Measurements from ENCODE around the gene TTLL9. TPM values are rescaled to one million over a fixed set of nuclear protein-coding genes. Genes with fewer than 3 reads are reported as not detected.
"Not testable (repeated sequence)": the region's sequence is repeated elsewhere in the genome, so short reads cannot be mapped to it uniquely, and the experiment has no call there.

TTLL9 gene
- polyA plus RNA-seq (2013, experiment 1 of 2): 0.29 TPM
- polyA plus RNA-seq (2013, experiment 2 of 2): 0.40 TPM

- no peaks in the 10 kb centered on the region for H3K4me1 ChIP-seq (ENCODE audit: control insufficient read depth, insufficient read depth, low read length, poor library complexity, severe bottlenecking)
- H3K27ac ChIP-seq (ENCODE audit: low read depth, low read length, severe bottlenecking): no peak within 1 kb of the TSS
- 1% methylated on average over 53 to 76 of the region's 80 CpGs for WGBS, 2 experiments (ENCODE audit: insufficient coverage in 2 of 2)
Observed at GRCh38 chr20:31869942-31870725, at the start of gene TTLL9, which contains the start of gene DUSP15. Gene TTLL9, plus strand, starts transcription at chr20:31870634. Its CDS starts 493 bp downstream, at chr20:31871127. Gene DUSP15, minus strand, starts transcription at chr20:31870527. Its CDS starts 190 bp downstream, at chr20:31870337.

GRCh38 chr20:31821427-31821826 lies 49.0 kb upstream of the TTLL9 start:
- peaks cover 11% of the 10 kb centered on the region for H3K4me1 ChIP-seq (ENCODE audit: control insufficient read depth, insufficient read depth, low read length, poor library complexity, severe bottlenecking)
- no peak overlapping the region for H3K4me3 ChIP-seq (ENCODE audit: extremely low read depth, insufficient read depth, low read length, poor library complexity, severe bottlenecking)
- no peaks in the 10 kb centered on the region for H3K36me3 ChIP-seq (ENCODE audit: control insufficient read depth, insufficient read depth, low read length)
- no peak overlapping the region for H3K27ac ChIP-seq (ENCODE audit: low read depth, low read length, severe bottlenecking)
- 80 to 92% methylated on average over 2 to 3 of the region's 5 CpGs for WGBS, 2 experiments (ENCODE audit: insufficient coverage in 2 of 2)
- no peaks in the 10 kb centered on the region for H3K9me3 ChIP-seq (ENCODE audit: control insufficient read depth, low read length)

More at GRCh38 chr20:31869942-31870725, at the start of gene TTLL9, which contains the start of gene DUSP15:
- peak within 1 kb of the TSS; percentile 56 for H3K4me3 ChIP-seq (ENCODE audit: extremely low read depth, insufficient read depth, low read length, poor library complexity, severe bottlenecking)
- no peaks in the 10 kb centered on the region for H3K9me3 ChIP-seq (ENCODE audit: control insufficient read depth, low read length)
- H3K36me3 ChIP-seq (ENCODE audit: control insufficient read depth, insufficient read depth, low read length): no peaks in the 10 kb centered on the region

- WGBS, 2 experiments (ENCODE audit: insufficient coverage in 2 of 2): 32 to 40% methylated on average over 15 to 19 of the region's 29 CpGs
- H3K9me3 ChIP-seq (ENCODE audit: control insufficient read depth, low read length): no peaks in the 10 kb centered on the region
- no peaks in the 10 kb centered on the region for H3K36me3 ChIP-seq (ENCODE audit: control insufficient read depth, insufficient read depth, low read length)
- H3K27ac ChIP-seq (ENCODE audit: low read depth, low read length, severe bottlenecking): no peak overlapping the region
- H3K4me3 ChIP-seq (ENCODE audit: extremely low read depth, insufficient read depth, low read length, poor library complexity, severe bottlenecking): no peak overlapping the region
- peaks cover 11% of the 10 kb centered on the region for H3K4me1 ChIP-seq (ENCODE audit: control insufficient read depth, insufficient read depth, low read length, poor library complexity, severe bottlenecking)
Observed at GRCh38 chr20:31822421-31823330, 47.8 kb upstream of the TTLL9 start.

- peaks cover 11% of the 10 kb centered on the region for H3K4me1 ChIP-seq (ENCODE audit: control insufficient read depth, insufficient read depth, low read length, poor library complexity, severe bottlenecking)
- no peaks in the 10 kb centered on the region for H3K36me3 ChIP-seq (ENCODE audit: control insufficient read depth, insufficient read depth, low read length)
- WGBS, 2 experiments (ENCODE audit: insufficient coverage in 2 of 2): 83 to 85% methylated on average over 14 of the region's 14 CpGs
- H3K4me3 ChIP-seq (ENCODE audit: extremely low read depth, insufficient read depth, low read length, poor library complexity, severe bottlenecking): no peak overlapping the region
- no peaks in the 10 kb centered on the region for H3K9me3 ChIP-seq (ENCODE audit: control insufficient read depth, low read length)
- H3K27ac ChIP-seq (ENCODE audit: low read depth, low read length, severe bottlenecking): no peak overlapping the region
Observed at GRCh38 chr20:31823360-31824124, 46.9 kb upstream of the TTLL9 start.

- H3K9me3 ChIP-seq (ENCODE audit: control insufficient read depth, low read length): no peaks in the 10 kb centered on the region
- WGBS, 2 experiments (ENCODE audit: insufficient coverage in 2 of 2): 60 to 100% methylated on average over 1 to 2 of the region's 4 CpGs
- H3K4me3 ChIP-seq (ENCODE audit: extremely low read depth, insufficient read depth, low read length, poor library complexity, severe bottlenecking): no peak overlapping the region
- H3K4me1 ChIP-seq (ENCODE audit: control insufficient read depth, insufficient read depth, low read length, poor library complexity, severe bottlenecking): peaks cover 11% of the 10 kb centered on the region
- H3K27ac ChIP-seq (ENCODE audit: low read depth, low read length, severe bottlenecking): no peak overlapping the region
- no peaks in the 10 kb centered on the region for H3K36me3 ChIP-seq (ENCODE audit: control insufficient read depth, insufficient read depth, low read length)
Observed at GRCh38 chr20:31824125-31824485, 46.3 kb upstream of the TTLL9 start.

GRCh38 chr20:31824554-31825313 lies 45.7 kb upstream of the TTLL9 start:
- WGBS, 2 experiments (ENCODE audit: insufficient coverage in 2 of 2): 93 to 94% methylated on average over 14 of the region's 14 CpGs

GRCh38 chr20:31826074-31826473 lies 44.4 kb upstream of the TTLL9 start:
- Histone ChIP-seq H3K36me3 (ENCODE audit: control insufficient read depth, insufficient read depth, low read length) (no peaks in the 10 kb centered on the region), H3K4me3 (ENCODE audit: extremely low read depth, insufficient read depth, low read length, poor library complexity, severe bottlenecking) (no peak overlapping the region), H3K27ac (ENCODE audit: low read depth, low read length, severe bottlenecking) (no peak overlapping the region), H3K9me3 (ENCODE audit: control insufficient read depth, low read length) (no peaks in the 10 kb centered on the region), H3K4me1 (ENCODE audit: control insufficient read depth, insufficient read depth, low read length, poor library complexity, severe bottlenecking) (peaks cover 11% of the 10 kb centered on the region)
- 83 to 93% methylated on average over 5 of the region's 5 CpGs for WGBS, 2 experiments (ENCODE audit: insufficient coverage in 2 of 2)

More at GRCh38 chr20:31824554-31825313, 45.7 kb upstream of the TTLL9 start:
- Histone ChIP-seq H3K27ac (ENCODE audit: low read depth, low read length, severe bottlenecking) (no peak overlapping the region), H3K36me3 (ENCODE audit: control insufficient read depth, insufficient read depth, low read length) (no peaks in the 10 kb centered on the region), H3K9me3 (ENCODE audit: control insufficient read depth, low read length) (no peaks in the 10 kb centered on the region), H3K4me1 (ENCODE audit: control insufficient read depth, insufficient read depth, low read length, poor library complexity, severe bottlenecking) (peaks cover 11% of the 10 kb centered on the region), H3K4me3 (ENCODE audit: extremely low read depth, insufficient read depth, low read length, poor library complexity, severe bottlenecking) (no peak overlapping the region)

- no peak overlapping the region for H3K27ac ChIP-seq (ENCODE audit: low read depth, low read length, severe bottlenecking)
- H3K36me3 ChIP-seq (ENCODE audit: control insufficient read depth, insufficient read depth, low read length): no peaks in the 10 kb centered on the region
- no peaks in the 10 kb centered on the region for H3K9me3 ChIP-seq (ENCODE audit: control insufficient read depth, low read length)
- no peak overlapping the region for H3K4me3 ChIP-seq (ENCODE audit: extremely low read depth, insufficient read depth, low read length, poor library complexity, severe bottlenecking)
- H3K4me1 ChIP-seq (ENCODE audit: control insufficient read depth, insufficient read depth, low read length, poor library complexity, severe bottlenecking): peaks cover 11% of the 10 kb centered on the region
- 89 to 90% methylated on average over 2 of the region's 2 CpGs for WGBS, 2 experiments (ENCODE audit: insufficient coverage in 2 of 2)
Observed at GRCh38 chr20:31827059-31827458, 43.4 kb upstream of the TTLL9 start.

- H3K9me3 ChIP-seq (ENCODE audit: control insufficient read depth, low read length); H3K36me3 ChIP-seq (ENCODE audit: control insufficient read depth, insufficient read depth, low read length); H3K27ac ChIP-seq (ENCODE audit: low read depth, low read length, severe bottlenecking); H3K4me3 ChIP-seq (ENCODE audit: extremely low read depth, insufficient read depth, low read length, poor library complexity, severe bottlenecking): not testable (repeated sequence)
- WGBS, 2 experiments (ENCODE audit: insufficient coverage in 2 of 2): 95 to 98% methylated on average over 9 of the region's 11 CpGs
- H3K4me1 ChIP-seq (ENCODE audit: control insufficient read depth, insufficient read depth, low read length, poor library complexity, severe bottlenecking): peaks cover 10% of the 10 kb centered on the region
Observed at GRCh38 chr20:31828016-31828415, 42.4 kb upstream of the TTLL9 start.
